ENCODE results near the gene ITPR2.

ITPR2 gene

GRCh38 chr12:26426652-26427051 is 406.3 kb downstream of the ITPR2 start:
- Histone ChIP-seq H3K36me3 (replicated peaks; ENCODE audit: low read depth, low read length) (no peaks in the 10 kb centered on the region), H3K4me1 (ENCODE audit: low read length) (no peaks in the 10 kb centered on the region), H3K79me2 (ENCODE audit: low read length) (no peaks in the 10 kb centered on the region), H3K27me3 (ENCODE audit: low read depth, low read length) (no peaks in the 10 kb centered on the region), H2AFZ (ENCODE audit: low read depth, low read length) (no peak overlapping the region), H3K4me3 (ENCODE audit: low read length) (no peak overlapping the region), H3K9me3 (ENCODE audit: insufficient read depth, low read length) (no peaks in the 10 kb centered on the region), H3K4me2 (ENCODE audit: low read length) (no peak overlapping the region), H3K27ac (ENCODE audit: low read length) (no peak overlapping the region), H3K9ac (ENCODE audit: low read length) (no peak overlapping the region), H4K20me1 (ENCODE audit: insufficient read depth, low read length) (no peaks in the 10 kb centered on the region)
- TF ChIP-seq, protein P1, sequence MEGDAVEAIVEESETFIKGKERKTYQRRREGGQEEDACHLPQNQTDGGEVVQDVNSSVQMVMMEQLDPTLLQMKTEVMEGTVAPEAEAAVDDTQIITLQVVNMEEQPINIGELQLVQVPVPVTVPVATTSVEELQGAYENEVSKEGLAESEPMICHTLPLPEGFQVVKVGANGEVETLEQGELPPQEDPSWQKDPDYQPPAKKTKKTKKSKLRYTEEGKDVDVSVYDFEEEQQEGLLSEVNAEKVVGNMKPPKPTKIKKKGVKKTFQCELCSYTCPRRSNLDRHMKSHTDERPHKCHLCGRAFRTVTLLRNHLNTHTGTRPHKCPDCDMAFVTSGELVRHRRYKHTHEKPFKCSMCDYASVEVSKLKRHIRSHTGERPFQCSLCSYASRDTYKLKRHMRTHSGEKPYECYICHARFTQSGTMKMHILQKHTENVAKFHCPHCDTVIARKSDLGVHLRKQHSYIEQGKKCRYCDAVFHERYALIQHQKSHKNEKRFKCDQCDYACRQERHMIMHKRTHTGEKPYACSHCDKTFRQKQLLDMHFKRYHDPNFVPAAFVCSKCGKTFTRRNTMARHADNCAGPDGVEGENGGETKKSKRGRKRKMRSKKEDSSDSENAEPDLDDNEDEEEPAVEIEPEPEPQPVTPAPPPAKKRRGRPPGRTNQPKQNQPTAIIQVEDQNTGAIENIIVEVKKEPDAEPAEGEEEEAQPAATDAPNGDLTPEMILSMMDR (IDR thresholded peaks at IDR 0.05; ENCODE audit: low read depth, low read length) = no peak
- TF ChIP-seq EZH2phosphoT487 (IDR thresholded peaks at IDR 0.05; ENCODE audit: low read depth) = no peak

- Histone ChIP-seq H3K9ac (ENCODE audit: low read length) (no peak overlapping the region), H3K4me1 (ENCODE audit: low read length) (no peaks in the 10 kb centered on the region), H3K27me3 (ENCODE audit: low read depth, low read length) (no peaks in the 10 kb centered on the region), H3K9me3 (ENCODE audit: insufficient read depth, low read length) (no peaks in the 10 kb centered on the region), H3K4me3 (ENCODE audit: low read length) (no peak overlapping the region), H2AFZ (ENCODE audit: low read depth, low read length) (no peak overlapping the region), H4K20me1 (ENCODE audit: insufficient read depth, low read length) (no peaks in the 10 kb centered on the region), H3K4me2 (ENCODE audit: low read length) (no peak overlapping the region), H3K36me3 (replicated peaks; ENCODE audit: low read depth, low read length) (peaks cover 3% of the 10 kb centered on the region), H3K79me2 (ENCODE audit: low read length) (no peaks in the 10 kb centered on the region), H3K27ac (ENCODE audit: low read length) (no peak overlapping the region)
- no peak for TF ChIP-seq EZH2phosphoT487 (IDR thresholded peaks at IDR 0.05; ENCODE audit: low read depth)
- TF ChIP-seq, protein P1 (IDR thresholded peaks at IDR 0.05; ENCODE audit: low read depth, low read length) = no peak
Observed at GRCh38 chr12:26425587-26426260, 407.3 kb downstream of the ITPR2 start.

DNA sequence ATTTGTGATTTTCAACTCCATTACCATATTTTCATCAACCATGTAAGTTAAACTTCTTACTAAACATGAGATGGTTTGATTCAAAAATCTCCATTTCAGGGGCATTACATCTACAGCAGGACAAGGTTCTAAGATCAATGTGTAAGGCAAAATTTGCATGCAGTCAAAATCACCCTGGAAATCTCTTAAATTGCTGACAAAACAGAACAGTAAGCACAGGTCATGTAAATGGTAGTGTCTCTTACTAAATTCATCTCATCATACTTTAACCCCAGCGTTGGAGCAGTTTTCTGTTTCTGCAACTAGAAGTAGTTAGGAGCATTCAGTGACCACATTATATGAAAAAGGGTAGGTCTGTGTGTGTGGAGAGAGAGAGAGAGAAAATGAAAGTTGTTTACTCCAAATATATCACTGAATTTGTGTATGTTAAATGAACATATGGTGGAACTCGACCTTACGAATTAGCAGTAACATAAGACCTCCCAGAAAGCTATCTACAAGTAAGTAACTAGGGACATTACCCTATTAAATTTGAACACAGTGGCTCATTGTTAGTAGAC is 410.1 kb downstream of the ITPR2 start:
- Histone ChIP-seq H3K4me3 (ENCODE audit: low read length) (no peak overlapping the region), H3K9me3 (ENCODE audit: insufficient read depth, low read length) (peaks cover 2% of the 10 kb centered on the region; the same call in 1 of the 2 replicates), H3K36me3 (replicated peaks; ENCODE audit: low read depth, low read length) (peaks cover 16% of the 10 kb centered on the region), H3K4me2 (ENCODE audit: low read length) (no peak overlapping the region), H3K79me2 (ENCODE audit: low read length) (no peaks in the 10 kb centered on the region), H3K27me3 (ENCODE audit: low read depth, low read length) (no peaks in the 10 kb centered on the region), H3K9ac (ENCODE audit: low read length) (no peak overlapping the region), H3K4me1 (ENCODE audit: low read length) (no peaks in the 10 kb centered on the region), H4K20me1 (ENCODE audit: insufficient read depth, low read length) (no peaks in the 10 kb centered on the region), H2AFZ (ENCODE audit: low read depth, low read length) (no peak overlapping the region), H3K27ac (ENCODE audit: low read length) (no peak overlapping the region)
- no peak for TF ChIP-seq EZH2phosphoT487 (IDR thresholded peaks at IDR 0.05; ENCODE audit: low read depth)
- TF ChIP-seq, protein P1 (IDR thresholded peaks at IDR 0.05; ENCODE audit: low read depth, low read length) = no peak

DNA sequence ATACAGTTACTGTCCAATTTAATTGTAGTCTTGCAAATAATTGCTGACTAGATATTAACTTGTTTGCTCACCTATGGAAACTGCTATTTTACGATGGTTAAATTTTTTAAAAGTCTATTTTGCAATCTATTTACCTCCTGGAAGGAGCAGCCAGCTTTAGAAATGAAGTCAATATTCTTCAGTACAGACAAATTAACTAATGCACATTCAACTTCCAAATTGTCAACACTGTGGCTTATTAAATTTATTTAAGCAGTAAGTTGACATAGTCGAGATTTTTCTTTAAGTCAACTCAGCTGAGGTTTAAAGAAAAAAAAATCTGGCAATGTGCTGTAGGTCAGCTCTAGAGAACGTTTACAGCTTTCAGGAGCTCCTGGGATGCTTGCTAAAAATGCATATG is 416.4 kb downstream of the ITPR2 start:
- Histone ChIP-seq H4K20me1 (ENCODE audit: insufficient read depth, low read length) (no peaks in the 10 kb centered on the region), H3K27ac (ENCODE audit: low read length) (no peak overlapping the region), H3K79me2 (ENCODE audit: low read length) (no peaks in the 10 kb centered on the region), H3K4me2 (ENCODE audit: low read length) (no peak overlapping the region), H3K4me1 (ENCODE audit: low read length) (no peaks in the 10 kb centered on the region), H3K9me3 (ENCODE audit: insufficient read depth, low read length) (peaks cover 4% of the 10 kb centered on the region; the same call in 1 of the 2 replicates), H3K27me3 (ENCODE audit: low read depth, low read length) (no peaks in the 10 kb centered on the region), H3K4me3 (ENCODE audit: low read length) (no peak overlapping the region), H2AFZ (ENCODE audit: low read depth, low read length) (no peak overlapping the region), H3K9ac (ENCODE audit: low read length) (no peak overlapping the region), H3K36me3 (replicated peaks; ENCODE audit: low read depth, low read length) (peaks cover 21% of the 10 kb centered on the region)
- TF ChIP-seq EZH2phosphoT487 (IDR thresholded peaks at IDR 0.05; ENCODE audit: low read depth) = no peak
- TF ChIP-seq, protein P1 (IDR thresholded peaks at IDR 0.05; ENCODE audit: low read depth, low read length) = no peak

Data from OCI-LY3 (cell line).